ENCODE measurements around the gene IRAK2. TPM values are rescaled to one million over a fixed set of nuclear protein-coding genes. Genes with fewer than 3 reads are reported as not detected.

IRAK2 gene
- total RNA-seq, 1 donor from 2014 or later = 1.4 TPM

DNA sequence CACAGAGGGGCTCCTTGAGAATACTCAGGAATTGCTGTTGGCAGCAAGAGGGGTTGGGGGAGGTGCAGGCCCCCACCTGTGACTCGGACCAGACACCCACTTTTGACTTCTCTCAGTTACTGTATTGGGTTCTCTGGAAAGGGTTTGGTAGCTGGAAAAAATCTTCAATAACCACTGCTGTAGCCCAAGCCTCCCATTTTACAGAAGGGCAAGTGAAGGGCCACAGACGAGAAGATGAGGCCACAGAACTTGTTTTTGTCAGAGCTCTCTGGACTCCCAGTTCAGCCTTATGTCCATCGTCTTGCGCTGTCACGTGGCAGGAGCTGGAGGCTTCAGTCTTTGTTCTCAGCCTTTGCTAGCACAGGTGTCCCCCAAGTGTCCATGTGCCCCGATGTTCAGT is 70.8 kb downstream of the IRAK2 start:
- Mint-ChIP-seq H3K4me1 (ENCODE audit: unreplicated experiment) (no peaks in the 10 kb centered on the region), H3K27me3 (no peaks in the 10 kb centered on the region), H3K36me3 (no peaks in the 10 kb centered on the region), H3K4me3 (no peak overlapping the region), H3K9me3 (no peaks in the 10 kb centered on the region), H3K27ac (no peak overlapping the region)
- no peak for DNase-seq (ENCODE audit: extremely low spot score, unreplicated experiment)
- TF ChIP-seq, protein P1, sequence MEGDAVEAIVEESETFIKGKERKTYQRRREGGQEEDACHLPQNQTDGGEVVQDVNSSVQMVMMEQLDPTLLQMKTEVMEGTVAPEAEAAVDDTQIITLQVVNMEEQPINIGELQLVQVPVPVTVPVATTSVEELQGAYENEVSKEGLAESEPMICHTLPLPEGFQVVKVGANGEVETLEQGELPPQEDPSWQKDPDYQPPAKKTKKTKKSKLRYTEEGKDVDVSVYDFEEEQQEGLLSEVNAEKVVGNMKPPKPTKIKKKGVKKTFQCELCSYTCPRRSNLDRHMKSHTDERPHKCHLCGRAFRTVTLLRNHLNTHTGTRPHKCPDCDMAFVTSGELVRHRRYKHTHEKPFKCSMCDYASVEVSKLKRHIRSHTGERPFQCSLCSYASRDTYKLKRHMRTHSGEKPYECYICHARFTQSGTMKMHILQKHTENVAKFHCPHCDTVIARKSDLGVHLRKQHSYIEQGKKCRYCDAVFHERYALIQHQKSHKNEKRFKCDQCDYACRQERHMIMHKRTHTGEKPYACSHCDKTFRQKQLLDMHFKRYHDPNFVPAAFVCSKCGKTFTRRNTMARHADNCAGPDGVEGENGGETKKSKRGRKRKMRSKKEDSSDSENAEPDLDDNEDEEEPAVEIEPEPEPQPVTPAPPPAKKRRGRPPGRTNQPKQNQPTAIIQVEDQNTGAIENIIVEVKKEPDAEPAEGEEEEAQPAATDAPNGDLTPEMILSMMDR (conservative IDR thresholded peaks at IDR 0.05) = no peak

DNA sequence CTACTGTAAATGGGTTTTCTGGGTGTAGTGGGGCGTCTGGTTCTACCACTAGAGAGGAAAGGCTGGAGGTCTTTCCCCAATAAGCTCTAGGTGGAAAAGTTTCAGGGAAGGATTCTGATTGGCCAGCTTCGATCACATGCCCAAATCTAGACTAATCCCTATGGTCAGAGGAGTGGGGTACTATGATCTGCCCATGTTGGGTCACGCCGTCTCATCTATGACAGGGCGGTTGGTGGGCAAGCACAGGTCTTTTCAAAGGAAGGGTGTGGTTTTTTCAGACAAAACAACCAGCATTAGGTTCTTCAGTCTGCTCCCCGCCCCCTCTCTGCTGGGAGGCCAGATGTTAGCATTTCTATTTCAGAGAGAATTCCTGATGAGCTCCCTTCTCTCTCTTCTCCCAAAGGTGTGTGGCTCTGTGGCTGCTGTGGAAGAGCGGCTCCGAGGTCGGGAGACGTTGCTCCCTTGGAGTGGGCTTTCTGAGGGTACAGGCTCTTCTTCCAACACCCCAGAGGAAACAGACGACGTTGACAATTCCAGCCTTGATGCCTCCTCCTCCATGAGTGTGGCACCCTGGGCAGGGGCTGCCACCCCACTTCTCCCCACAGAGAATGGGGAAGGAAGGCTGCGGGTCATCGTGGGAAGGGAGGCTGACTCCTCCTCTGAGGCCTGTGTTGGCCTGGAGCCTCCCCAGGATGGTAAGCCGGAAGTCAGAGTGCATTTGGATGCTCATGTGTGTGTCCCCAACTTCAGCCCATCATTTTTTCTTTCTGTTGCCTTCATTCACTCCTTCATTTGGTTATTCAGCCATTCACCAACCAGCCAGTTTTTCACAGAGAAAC is 73.8 kb downstream of the IRAK2 start:
- TF ChIP-seq, protein P1 (conservative IDR thresholded peaks at IDR 0.05) = no peak
- H3K9me3 Mint-ChIP-seq = no peaks in the 10 kb centered on the region
- DNase-seq (ENCODE audit: extremely low spot score, unreplicated experiment) = no peak
- H3K4me1 Mint-ChIP-seq (ENCODE audit: unreplicated experiment) = no peaks in the 10 kb centered on the region
- H3K4me3 Mint-ChIP-seq = no peak overlapping the region
- H3K27ac Mint-ChIP-seq = no peak overlapping the region
- no peaks in the 10 kb centered on the region for H3K36me3 Mint-ChIP-seq
- no peaks in the 10 kb centered on the region for H3K27me3 Mint-ChIP-seq

DNA sequence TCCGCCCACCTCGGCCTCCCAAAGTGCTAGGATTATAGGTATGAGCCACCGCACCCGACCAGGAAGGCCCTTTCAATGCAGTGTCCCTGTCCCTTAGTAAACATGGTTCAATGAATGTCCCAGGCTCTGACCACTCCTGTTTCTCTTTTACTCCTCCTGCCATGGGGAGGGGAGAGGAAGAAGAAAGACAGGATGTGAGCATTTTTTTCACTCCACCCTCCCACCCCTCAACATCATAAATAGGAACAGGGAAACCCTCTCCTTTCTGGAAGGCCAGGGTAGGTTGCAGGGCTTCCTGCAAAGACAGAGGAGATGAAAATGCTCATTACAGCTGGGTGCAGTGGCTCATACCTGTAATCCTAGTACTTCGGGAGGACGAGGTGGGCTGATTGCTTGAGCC is 76.1 kb downstream of the IRAK2 start:
- H3K27ac Mint-ChIP-seq = no peak overlapping the region
- TF ChIP-seq, protein P1 (conservative IDR thresholded peaks at IDR 0.05) = no peak
- DNase-seq (ENCODE audit: extremely low spot score, unreplicated experiment) = no peak
- no peaks in the 10 kb centered on the region for H3K9me3 Mint-ChIP-seq
- H3K36me3 Mint-ChIP-seq = no peaks in the 10 kb centered on the region
- H3K4me1 Mint-ChIP-seq (ENCODE audit: unreplicated experiment) = no peaks in the 10 kb centered on the region
- H3K27me3 Mint-ChIP-seq = no peaks in the 10 kb centered on the region
- H3K4me3 Mint-ChIP-seq = no peak overlapping the region

DNA sequence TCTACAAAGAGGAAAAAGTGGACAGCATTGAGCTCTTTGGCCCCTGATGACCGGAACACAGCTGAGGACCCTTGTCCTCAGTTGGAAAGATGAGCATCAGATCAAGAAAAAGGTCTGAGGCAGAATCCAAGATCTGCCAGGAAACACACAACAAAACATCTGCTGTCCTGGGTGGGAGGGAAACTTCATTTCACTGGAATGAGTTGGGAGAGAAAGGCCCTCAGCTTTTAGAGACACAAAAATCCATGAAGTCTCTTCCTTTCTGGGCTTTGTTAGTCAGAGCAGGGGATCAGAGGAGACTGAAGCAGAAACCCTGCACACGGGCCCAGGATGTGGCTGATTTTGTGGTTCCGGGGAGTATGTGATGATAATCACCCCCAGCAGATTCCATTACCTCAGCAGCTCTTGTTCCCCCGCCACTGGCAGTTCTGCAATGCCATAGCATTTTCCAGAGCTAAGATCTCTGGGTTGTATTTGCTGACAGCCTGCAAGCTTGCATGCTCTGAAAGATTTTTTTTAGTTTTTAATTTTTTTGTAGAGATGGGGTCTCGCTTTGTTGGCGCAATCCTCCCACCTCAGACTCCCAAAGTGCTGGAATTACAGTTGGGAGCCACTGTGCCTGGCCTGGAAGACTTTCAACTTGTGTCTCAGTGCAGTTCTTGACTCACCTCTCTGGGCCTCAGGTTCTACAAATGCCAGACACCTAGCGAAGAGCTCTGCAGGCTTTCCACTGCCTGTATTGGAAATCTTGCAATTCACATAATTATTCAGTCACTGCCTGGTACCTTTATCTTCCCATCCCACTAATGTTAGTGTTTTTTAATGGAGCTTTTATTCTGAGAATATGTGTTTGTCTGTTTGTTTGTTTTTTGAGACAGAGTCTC is 77.7 kb downstream of the IRAK2 start:
- H3K4me3 Mint-ChIP-seq = no peak overlapping the region

DNA sequence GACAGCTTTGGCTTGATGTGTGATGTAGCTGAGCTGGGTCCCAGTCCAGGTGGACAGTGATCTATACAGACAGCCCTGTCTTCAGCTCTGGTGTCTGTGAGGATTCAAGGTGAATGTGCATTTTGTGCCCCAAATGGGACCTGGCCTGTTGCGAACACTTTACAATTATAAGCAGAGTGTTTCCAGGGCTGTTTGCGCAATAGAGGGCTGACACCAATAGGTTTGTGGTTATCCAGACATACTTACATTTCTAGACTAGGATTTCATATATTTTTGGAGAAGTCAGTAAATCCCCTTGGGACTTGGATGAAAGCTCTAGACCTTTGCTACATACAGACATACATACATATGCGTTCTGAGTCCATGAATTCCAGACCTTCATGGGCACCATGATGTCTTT is 79.3 kb downstream of the IRAK2 start:
- Mint-ChIP-seq H3K36me3 (peaks cover 3% of the 10 kb centered on the region), H3K4me3 (no peak overlapping the region), H3K27me3 (peaks cover 3% of the 10 kb centered on the region), H3K9me3 (peaks cover 7% of the 10 kb centered on the region), H3K27ac (no peak overlapping the region), H3K4me1 (ENCODE audit: unreplicated experiment) (peaks cover 7% of the 10 kb centered on the region)
- TF ChIP-seq, protein P1 (conservative IDR thresholded peaks at IDR 0.05) = no peak
- DNase-seq (ENCODE audit: extremely low spot score, unreplicated experiment) = no peak

More for the DNA sequence above, 77.7 kb downstream of the IRAK2 start:
- Mint-ChIP-seq H3K9me3 (peaks cover 4% of the 10 kb centered on the region), H3K36me3 (peaks cover 3% of the 10 kb centered on the region), H3K27me3 (no peaks in the 10 kb centered on the region), H3K27ac (no peak overlapping the region), H3K4me1 (ENCODE audit: unreplicated experiment) (no peaks in the 10 kb centered on the region)
- DNase-seq (ENCODE audit: extremely low spot score, unreplicated experiment) = no peak
- TF ChIP-seq, protein P1 (conservative IDR thresholded peaks at IDR 0.05) = no peak
